SW480 (cell line): ENCODE measurements around the gene RBFOX2.

Experiments
- DNase-seq: peaks from one replicate; pipeline ENCODE4 v3.0.0-alpha.2; 2016; ENCODE audit warnings: low spot score

The RBFOX2 gene

GRCh38 chr22:35928285-35928798, 100.3 kb downstream of the RBFOX2 start:
- no peak for DNase-seq

- DNase-seq, result no peak
Measured at GRCh38 chr22:35923026-35923425, 105.6 kb downstream of the RBFOX2 start.

GRCh38 chr22:35921777-35922176, 106.8 kb downstream of the RBFOX2 start:
- DNase-seq, result peak; percentile 72

GRCh38 chr22:35921044-35921443, 107.6 kb downstream of the RBFOX2 start:
- DNase-seq, result no peak

GRCh38 chr22:35919002-35919542, 109.6 kb downstream of the RBFOX2 start:
- no peak for DNase-seq

- DNase-seq, result no peak
Measured at GRCh38 chr22:35918456-35918855, 110.2 kb downstream of the RBFOX2 start.

GRCh38 chr22:35917651-35918050, 111.0 kb downstream of the RBFOX2 start:
- no peak for DNase-seq

- peak; percentile 4 for DNase-seq
Measured at GRCh38 chr22:35915477-35916013, 113.1 kb downstream of the RBFOX2 start.

GRCh38 chr22:35914665-35915476, 113.8 kb downstream of the RBFOX2 start:
- peak; percentile 83 for DNase-seq

- no peak for DNase-seq
Measured at GRCh38 chr22:35914357-35914664, 114.3 kb downstream of the RBFOX2 start.

GRCh38 chr22:35913925-35914324, 114.7 kb downstream of the RBFOX2 start:
- DNase-seq, result no peak

- no peak for DNase-seq
Measured at GRCh38 chr22:35912658-35913057, 116.0 kb downstream of the RBFOX2 start.

GRCh38 chr22:35911877-35912276, 116.7 kb downstream of the RBFOX2 start:
- no peak for DNase-seq

- no peak for DNase-seq
Measured at GRCh38 chr22:35910926-35911325, 117.7 kb downstream of the RBFOX2 start.

- no peak for DNase-seq
Measured at GRCh38 chr22:35910003-35910769, 118.4 kb downstream of the RBFOX2 start.

GRCh38 chr22:35905894-35906293, 122.7 kb downstream of the RBFOX2 start:
- DNase-seq, result no peak

- no peak for DNase-seq
Measured at GRCh38 chr22:35904752-35905151, 123.9 kb downstream of the RBFOX2 start.

- DNase-seq, result no peak
Measured at GRCh38 chr22:35904336-35904692, 124.3 kb downstream of the RBFOX2 start.

- no peak for DNase-seq
Measured at GRCh38 chr22:35903571-35904335, 124.9 kb downstream of the RBFOX2 start.

- DNase-seq, result peak; percentile 14
Measured at GRCh38 chr22:35900483-35901168, 128.0 kb downstream of the RBFOX2 start.

GRCh38 chr22:35899736-35900135, 128.9 kb downstream of the RBFOX2 start:
- no peak for DNase-seq
